Myocyte (in vitro differentiated cells): ENCODE measurements around the gene TF. TPM values are rescaled to one million over a fixed set of nuclear protein-coding genes. Genes with fewer than 3 reads are reported as not detected.
"Not testable (repeated sequence)": the region's sequence is repeated elsewhere in the genome, so short reads cannot be mapped to it uniquely, and the experiment has no call there.

Experiments used
- DNase-seq: peaks from one replicate; pipeline ENCODE4 v3.0.0-alpha.2; 2012; ENCODE audit warnings: low read depth
- total RNA-seq: library from RNA; depleted of rRNA; stranded (reverse); fragments of >200 nt; gene quantifications from 2 replicates; pipeline ENCODE4 v1.2.3, GENCODE V29; 2014

The TF gene
- total RNA-seq, 1 donor from 2014 or later: 0.08 TPM

DNA sequence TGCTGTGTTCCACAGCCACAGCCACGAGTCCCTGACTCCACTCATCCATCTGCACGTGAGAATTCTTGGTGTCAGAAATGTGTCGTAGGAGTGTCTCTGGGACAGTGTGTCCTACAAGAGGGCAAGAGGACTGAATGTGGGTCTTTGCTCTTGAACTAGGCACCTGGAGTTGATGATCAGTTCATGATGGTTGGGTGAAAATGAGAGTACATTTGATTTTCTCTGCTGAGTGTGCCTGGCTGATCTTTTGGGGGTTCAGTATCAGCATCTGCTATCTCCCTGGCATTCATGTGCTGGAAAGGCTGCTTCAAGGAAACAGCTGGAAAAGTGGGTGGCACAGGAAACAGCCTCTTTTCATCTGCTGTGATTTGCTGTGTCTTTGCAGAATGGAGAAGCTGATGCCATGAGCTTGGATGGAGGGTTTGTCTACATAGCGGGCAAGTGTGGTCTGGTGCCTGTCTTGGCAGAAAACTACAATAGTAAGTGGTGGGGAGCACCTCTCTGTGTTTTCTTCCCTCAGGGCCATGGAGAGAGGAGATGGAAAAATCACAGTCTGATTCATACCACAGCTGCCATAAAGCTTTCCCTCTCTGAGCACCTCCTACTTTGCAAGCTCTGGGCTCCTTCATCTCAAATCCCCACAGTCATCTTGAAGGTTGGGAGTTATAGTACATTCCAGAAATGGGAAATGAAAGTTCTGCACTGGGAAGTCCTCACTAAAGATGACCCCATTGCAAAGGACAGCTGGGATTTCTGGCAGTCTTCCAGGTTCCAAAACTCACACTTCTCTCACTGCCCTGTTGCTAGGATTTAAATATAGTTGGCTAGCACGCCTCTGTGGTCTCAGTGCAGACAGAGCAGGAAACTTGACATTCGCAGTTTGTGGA, 17.8 kb downstream of the TF start:
- peak; percentile 87 for DNase-seq

DNA sequence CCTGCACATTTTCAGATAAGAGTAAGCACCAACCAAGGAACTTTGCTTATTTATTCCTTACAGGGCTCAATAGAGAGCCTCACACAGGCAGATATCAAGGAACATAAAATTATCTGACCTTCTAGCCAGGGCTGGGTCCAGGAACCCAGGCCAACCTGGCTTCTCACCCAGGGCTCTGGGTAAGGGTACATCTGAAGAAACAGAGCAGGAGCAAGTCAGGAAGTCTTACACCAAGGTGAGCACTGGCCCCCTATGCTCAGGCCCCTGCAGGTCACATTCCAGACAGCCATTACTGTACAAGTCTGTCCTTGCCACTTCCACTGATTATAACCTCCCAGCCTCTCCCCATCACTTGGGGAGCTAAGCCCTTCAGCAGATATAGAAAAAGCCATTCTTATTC, 19.1 kb downstream of the TF start:
- no peak for DNase-seq

DNA sequence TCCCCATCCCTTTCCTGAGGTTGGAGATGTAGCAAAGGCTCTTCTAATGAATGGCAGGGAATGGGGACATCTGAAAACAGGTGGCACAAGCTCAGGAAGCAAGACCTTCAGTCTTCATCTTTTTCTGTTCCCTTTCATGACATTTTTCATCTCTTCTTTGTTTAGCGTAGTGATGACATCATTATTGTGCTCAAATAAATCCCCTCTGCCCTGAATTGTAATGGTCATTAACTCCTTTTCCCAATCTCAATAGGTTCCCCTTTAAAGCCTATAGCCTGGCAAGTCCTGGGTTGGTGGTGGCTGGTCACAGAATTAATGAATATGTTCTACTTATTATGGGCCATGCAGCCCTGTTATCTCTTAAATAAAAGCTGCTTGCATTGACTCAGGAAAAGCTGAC, 21.4 kb downstream of the TF start:
- no peak for DNase-seq

DNA sequence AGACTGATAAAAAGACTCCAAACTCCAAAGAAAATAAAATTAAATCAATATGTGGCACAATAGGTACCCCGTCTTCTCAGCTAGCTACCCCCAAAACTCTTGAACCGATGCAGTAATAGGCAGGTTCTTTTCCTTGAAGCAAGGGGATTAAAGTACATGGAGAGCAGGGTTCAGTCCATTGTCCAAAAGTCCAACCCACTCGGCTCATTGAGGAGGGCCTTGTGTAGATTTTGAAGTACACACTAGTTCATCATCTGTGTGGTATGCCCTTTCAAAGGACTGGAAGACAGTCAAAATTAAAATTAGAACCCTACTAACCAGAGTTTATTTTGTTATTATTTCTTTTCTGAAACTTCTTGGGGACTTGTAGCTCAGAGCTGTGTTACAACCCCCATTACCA, 23.3 kb downstream of the TF start:
- no peak for DNase-seq

- no peak for DNase-seq
These were observed 27.5 kb downstream of the TF start for GRCh38 chr3:133773732-133774131.

DNA sequence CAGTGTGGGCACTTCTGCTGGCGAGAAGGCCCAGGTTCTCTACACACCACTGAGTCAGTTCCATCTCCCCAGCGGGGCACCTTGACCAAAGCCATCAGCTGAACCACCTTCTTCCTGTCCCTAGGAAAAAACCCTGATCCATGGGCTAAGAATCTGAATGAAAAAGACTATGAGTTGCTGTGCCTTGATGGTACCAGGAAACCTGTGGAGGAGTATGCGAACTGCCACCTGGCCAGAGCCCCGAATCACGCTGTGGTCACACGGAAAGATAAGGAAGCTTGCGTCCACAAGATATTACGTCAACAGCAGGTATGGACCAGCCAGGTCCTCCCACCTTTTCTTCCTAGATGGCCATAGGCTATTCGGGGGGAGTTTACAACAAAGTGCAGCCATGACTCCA, 29.1 kb downstream of the TF start:
- DNase-seq: no peak

DNA sequence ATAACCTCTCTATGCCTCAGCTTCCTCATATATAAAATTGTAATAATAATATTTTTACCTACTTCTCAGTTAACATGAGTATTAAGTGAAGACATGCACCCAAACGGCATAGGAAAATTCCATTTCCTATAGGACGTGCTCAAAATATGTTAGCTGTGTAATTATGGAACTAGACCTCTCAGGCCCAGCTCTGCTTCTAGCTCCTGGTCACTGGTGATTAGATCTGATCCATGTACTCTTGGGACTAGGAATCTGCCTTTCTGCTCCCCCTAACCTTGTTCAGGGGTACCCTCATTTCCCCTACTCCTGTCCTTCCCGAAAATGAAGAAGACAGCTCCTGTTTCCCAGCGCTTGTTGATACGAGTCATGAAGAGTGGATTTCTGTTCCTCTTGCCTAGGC, 29.6 kb downstream of the TF start:
- DNase-seq: no peak

DNA sequence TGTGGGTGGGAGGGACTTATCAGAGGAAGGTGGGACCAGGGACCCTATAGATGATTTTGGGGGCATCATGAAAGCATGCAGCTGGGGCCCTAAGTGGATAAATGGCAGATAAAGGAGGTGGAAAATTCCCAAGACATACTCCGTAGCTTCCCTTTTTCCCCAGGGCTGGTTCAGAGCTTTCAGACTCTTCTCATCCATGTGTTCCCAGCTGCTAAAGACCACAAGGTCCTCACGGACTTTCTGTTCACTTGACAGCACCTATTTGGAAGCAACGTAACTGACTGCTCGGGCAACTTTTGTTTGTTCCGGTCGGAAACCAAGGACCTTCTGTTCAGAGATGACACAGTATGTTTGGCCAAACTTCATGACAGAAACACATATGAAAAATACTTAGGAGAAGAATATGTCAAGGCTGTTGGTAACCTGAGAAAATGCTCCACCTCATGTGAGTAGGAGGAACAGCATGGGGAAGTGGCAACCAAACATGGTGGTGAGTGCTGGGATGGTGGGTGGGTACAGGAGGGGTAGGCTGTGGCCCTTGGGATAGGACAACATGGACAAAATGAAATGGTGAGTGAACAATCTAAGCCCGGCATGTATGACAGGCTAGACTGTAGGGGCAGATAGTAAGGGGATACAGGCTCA, 30.7 kb downstream of the TF start:
- DNase-seq: no peak

DNA sequence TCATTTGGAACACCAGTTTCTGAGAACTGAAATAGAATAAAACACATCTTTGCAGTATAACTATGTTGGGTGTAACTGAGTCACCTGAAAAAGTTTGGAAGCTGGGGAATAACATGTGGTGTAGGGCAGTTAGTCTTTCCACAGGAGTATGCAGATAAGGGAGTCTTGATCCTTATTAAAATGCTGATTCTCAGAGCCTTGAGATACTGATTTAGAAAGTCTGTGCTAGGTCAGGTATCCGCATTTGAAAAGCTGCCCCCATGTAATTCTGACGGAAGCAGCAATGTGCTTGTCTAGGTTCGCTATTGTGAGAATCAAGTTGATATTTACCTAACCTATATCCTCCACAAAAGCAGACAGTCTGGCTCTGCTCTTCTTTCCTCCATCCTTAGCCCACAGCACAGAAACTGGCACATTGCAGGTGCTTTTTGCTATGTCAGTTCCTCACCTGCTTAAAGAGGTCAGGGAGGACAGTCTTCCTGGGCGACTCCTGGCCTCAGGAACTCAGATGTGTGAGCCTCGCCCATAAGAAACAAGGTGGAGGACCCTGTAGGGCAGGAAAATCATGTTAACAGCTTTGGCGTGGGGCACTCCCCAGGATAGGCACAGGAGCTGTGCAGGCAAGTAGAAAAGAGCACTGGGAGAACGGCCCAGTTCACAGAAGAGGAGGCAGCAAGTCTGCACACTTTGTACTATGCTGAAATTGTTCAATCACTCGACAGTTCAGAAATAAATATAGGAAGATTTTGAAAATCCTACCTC, 31.8 kb downstream of the TF start:
- no peak for DNase-seq

DNA sequence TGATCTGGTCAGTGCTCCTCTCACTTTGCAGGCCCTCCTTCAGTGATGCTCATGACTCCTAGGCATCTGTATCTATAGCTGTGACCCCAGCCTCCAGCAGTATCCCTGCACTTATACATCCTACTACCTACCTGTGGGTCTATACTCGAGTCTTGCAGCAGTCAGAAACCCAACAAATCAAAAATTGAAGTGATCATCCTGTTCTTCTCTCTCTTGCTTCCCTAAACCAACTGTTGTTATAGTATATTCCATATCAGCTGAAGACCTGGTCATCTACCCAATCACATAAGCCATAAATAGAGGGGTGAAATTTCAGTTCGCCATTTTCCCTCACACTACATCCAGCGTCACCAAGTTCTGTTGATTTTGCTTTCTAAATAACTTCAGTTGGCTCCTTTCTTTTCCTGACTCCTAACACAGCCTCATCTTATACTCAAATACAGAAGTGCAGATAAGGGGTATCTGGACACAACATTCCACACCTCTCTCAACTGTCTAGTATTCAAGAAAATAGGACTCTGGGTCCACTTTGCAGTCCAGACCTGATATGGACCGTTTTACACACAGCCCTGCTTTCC, 33.5 kb downstream of the TF start:
- DNase-seq: no peak

DNA sequence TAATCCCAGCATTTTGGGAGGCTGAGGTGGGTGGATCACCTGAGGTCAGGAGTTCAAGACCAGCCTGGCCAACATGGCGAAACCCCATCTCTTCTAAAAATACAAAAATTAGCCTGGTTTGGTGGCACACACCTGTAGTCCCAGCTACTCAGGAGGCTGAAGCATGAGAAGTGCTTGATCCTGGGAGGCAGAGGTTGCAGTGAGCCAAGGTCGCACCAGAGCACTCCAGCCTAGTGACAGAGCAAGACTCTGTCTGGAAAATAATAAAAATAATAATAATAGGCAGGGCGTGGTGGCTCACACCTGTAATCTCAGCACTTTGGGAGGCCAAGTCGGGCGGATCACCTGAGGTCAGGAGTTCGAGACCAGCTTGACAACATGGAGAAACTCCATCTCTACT, 34.6 kb downstream of the TF start:
- DNase-seq: not testable (repeated sequence)

DNA sequence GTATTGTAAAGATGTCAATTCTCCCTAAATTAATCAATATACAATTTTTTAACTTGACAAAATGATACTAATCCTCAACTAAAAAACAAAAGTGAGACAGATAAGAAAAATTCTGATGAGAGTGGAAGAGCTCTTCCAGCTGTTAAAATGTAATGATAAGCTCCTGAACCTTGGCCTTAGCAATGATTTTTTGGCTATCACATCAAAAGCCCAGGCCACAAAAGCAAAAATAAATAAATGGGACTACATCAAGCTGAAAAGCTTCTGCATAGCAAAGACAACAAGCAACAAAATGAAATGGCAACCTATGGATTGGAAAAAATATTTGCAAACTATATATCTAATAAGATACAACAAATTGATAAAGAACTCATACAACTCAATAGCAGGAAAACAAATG, 35.4 kb downstream of the TF start:
- DNase-seq: no peak

- DNase-seq: no peak
These were observed 36.3 kb downstream of the TF start for GRCh38 chr3:133782454-133782853.

- no peak for DNase-seq
These were observed 37.6 kb downstream of the TF start for GRCh38 chr3:133783762-133784161.

DNA sequence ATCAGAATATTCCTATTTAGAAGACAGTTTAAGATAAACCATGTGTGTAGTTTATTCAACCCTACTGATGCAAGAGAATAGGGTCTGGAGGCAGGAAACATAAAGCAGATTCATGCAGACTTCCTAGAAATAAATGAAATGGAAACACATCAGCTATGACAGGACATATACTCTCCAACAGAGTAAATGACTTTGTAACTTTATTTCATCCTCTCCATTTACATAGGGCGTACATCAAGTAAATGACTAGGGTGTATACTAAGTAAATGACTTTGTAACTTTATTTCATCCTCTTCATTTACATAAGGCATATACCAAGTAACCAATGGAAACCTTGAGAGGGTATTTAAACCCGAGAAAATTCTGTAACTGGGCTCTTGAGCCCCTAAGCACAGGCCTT, 41.8 kb downstream of the TF start:
- DNase-seq: no peak

GRCh38 chr3:133792171-133792763, 46.1 kb downstream of the TF start:
- peak; percentile 19 for DNase-seq

DNA sequence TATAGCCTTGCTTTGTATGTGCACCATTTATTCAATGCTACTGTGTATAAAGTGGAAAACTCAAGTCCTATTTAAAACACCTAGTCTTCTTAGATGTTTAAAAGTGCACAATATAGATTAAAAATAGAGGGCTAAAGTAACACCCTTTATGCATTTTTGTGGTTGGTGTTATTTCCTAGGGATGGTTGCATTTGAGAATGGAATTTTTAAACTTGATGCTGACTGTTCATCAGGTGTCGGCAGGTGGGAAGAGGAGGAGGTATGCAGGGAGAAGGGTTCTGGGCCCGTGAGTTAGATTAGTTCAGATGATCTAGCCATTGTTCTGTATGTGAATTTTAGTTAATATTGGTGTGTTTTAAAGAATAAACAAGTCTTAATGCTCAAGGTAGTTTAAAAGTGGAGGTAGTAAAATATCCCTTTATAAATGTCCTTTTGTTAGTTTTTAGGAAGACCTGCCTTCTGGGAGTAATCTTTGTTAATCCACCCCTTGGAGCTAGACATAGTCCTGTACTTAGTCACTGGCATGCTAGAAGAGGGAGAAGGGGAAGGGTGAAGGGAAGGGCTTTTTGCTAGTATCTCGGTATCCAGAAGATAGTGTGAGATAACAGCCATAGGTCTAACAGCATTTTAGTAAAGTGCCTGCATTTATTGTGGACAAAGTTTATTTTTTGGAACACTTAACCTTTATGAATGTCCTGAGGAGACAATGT, 51.4 kb downstream of the TF start:
- DNase-seq: no peak

GRCh38 chr3:133799794-133800585, 53.8 kb downstream of the TF start:
- DNase-seq: peak; percentile 33

- no peak for DNase-seq
These were observed 57.3 kb downstream of the TF start for GRCh38 chr3:133803469-133803868.

GRCh38 chr3:133804896-133805295, 58.7 kb downstream of the TF start:
- no peak for DNase-seq
